IMR-90 (cell line): ENCODE results near the gene NETO2. TPM values are rescaled to one million over a fixed set of nuclear protein-coding genes. Genes with fewer than 3 reads are reported as not detected.

Source experiments
- ATAC-seq: fragments of 200-7000 bp; cut with Tn5 transposase; 2 replicates; pipeline ENCODE4 v1.9.1; 2020; ENCODE audit warnings: low read depth, mild to moderate bottlenecking, moderate library complexity
- BruUV-seq: library from RNA; stranded (reverse); fragments of 400-500 nt; replicated peaks from 2 replicates; lab custom pipeline; 2021; lab: Mats Ljungman, UMichigan
- CTCF ChIA-PET: fragments of 300-600 bp; formaldehyde crosslinking; extraction: SDS; loops from one replicate; lab custom pipeline; 2021; ENCODE audit warnings: antibody characterized with exemption; lab: Yijun Ruan, JAX
- POLR2A ChIA-PET: fragments of 300-600 bp; sonication (Branson Sonifier 250); formaldehyde crosslinking; loops from one replicate; lab custom pipeline; 2022; ENCODE audit warnings: antibody characterized with exemption; ENCODE audit not compliant: unreplicated experiment; lab: Charles Lee
- DNase-seq: peaks from one replicate; pipeline ENCODE4 v3.0.0; 2013
- H2AFZ ChIP-seq: replicated peaks from 2 replicates; pipeline ENCODE3; 2013; ENCODE audit warnings: low read length, mild to moderate bottlenecking; ENCODE audit not compliant: poor library complexity
- H2AK5ac ChIP-seq: 2 replicates; pipeline ENCODE4 v1.6.1; 2013; ENCODE audit warnings: low read depth, low read length, inconsistent platforms
- H2AK9ac ChIP-seq: replicated peaks from 2 replicates; pipeline ENCODE3; 2013; ENCODE audit warnings: mild to moderate bottlenecking, low read depth, low read length, moderate library complexity; ENCODE audit not compliant: poor library complexity
- H2BK120ac ChIP-seq: 2 replicates; pipeline ENCODE4 v1.6.1; 2013; ENCODE audit warnings: low read depth, low read length, inconsistent platforms
- H2BK15ac ChIP-seq: 3 replicates; pipeline ENCODE4 v1.6.1; 2013; ENCODE audit warnings: low read depth, low read length, inconsistent platforms
- H2BK20ac ChIP-seq: 2 replicates; pipeline ENCODE4 v1.6.1; 2013; ENCODE audit warnings: low read depth, mild to moderate bottlenecking, inconsistent platforms, low read length, moderate library complexity
- H2BK5ac ChIP-seq: 2 replicates; pipeline ENCODE4 v1.6.1; 2013; ENCODE audit warnings: mild to moderate bottlenecking, low read depth, low read length, inconsistent platforms; ENCODE audit not compliant: poor library complexity, severe bottlenecking
- H3K14ac ChIP-seq: replicated peaks from 2 replicates; pipeline ENCODE4 v1.6.1; 2013; ENCODE audit warnings: low read depth, low read length, inconsistent platforms
- H3K18ac ChIP-seq: 2 replicates; pipeline ENCODE4 v1.6.1; 2013; ENCODE audit warnings: low read depth, low read length, control low read depth
- H3K23ac ChIP-seq: 2 replicates; pipeline ENCODE4 v1.6.1; 2013; ENCODE audit warnings: low read depth, low read length, inconsistent platforms
- H3K27ac ChIP-seq: 2 replicates; pipeline ENCODE4 v1.5.1; 2013; ENCODE audit warnings: mild to moderate bottlenecking, control low read depth, low read length; ENCODE audit not compliant: insufficient read depth
- H3K27me3 ChIP-seq: 2 replicates; pipeline ENCODE4 v1.6.1; 2013; ENCODE audit warnings: low read length; ENCODE audit not compliant: control insufficient read depth, insufficient read depth
- H3K36me3 ChIP-seq: 2 replicates; pipeline ENCODE4 v1.6.1; 2013; ENCODE audit warnings: low read length, mixed read lengths; ENCODE audit not compliant: control insufficient read depth, insufficient read depth
- H3K4ac ChIP-seq: 2 replicates; pipeline ENCODE4 v1.6.1; 2013; ENCODE audit warnings: low read depth, low read length, inconsistent platforms
- H3K4me1 ChIP-seq: 2 replicates; pipeline ENCODE4 v1.6.1; 2013; ENCODE audit warnings: low read length, mixed read lengths; ENCODE audit not compliant: control insufficient read depth, insufficient read depth
- H3K4me2 ChIP-seq: 2 replicates; pipeline ENCODE4 v1.6.1; 2013; ENCODE audit warnings: low read depth, mild to moderate bottlenecking, control low read depth, low read length, moderate library complexity
- H3K4me3 ChIP-seq: 2 replicates; pipeline ENCODE4 v1.5.1; 2013; ENCODE audit warnings: low read depth, mild to moderate bottlenecking, control low read depth, low read length, moderate library complexity; ENCODE audit not compliant: insufficient read depth
- H3K56ac ChIP-seq: 2 replicates; pipeline ENCODE4 v1.6.1; 2013; ENCODE audit warnings: low read length, inconsistent platforms; ENCODE audit not compliant: insufficient read depth; ENCODE audit errors: extremely low read depth
- H3K79me1 ChIP-seq, 2 experiments: 2 replicates each; pipeline ENCODE4 v1.6.1; 2013; ENCODE audit warnings: low read length in 2 of 2, inconsistent platforms in 1 of 2, low read depth in 1 of 2
- H3K9ac ChIP-seq: 2 replicates; pipeline ENCODE4 v1.6.1; 2013; ENCODE audit warnings: low read depth, low read length, control low read depth
- H3K9me1 ChIP-seq: 2 replicates; pipeline ENCODE4 v1.6.1; 2013; ENCODE audit warnings: low read length, inconsistent platforms; ENCODE audit not compliant: insufficient read depth
- H3K9me3 ChIP-seq: 2 replicates; pipeline ENCODE4 v1.6.1; 2013; ENCODE audit warnings: low read length; ENCODE audit not compliant: control insufficient read depth, insufficient read depth
- H4K20me1 ChIP-seq: 2 replicates; pipeline ENCODE4 v1.6.1; 2013; ENCODE audit warnings: low read length, inconsistent platforms; ENCODE audit not compliant: insufficient read depth
- H4K5ac ChIP-seq: 2 replicates; pipeline ENCODE4 v1.6.1; 2013; ENCODE audit warnings: mild to moderate bottlenecking, low read depth, low read length, control low read depth
- H4K8ac ChIP-seq, 2 experiments: 2 replicates each; pipeline ENCODE4 v1.6.1; 2013; ENCODE audit warnings: low read depth in 2 of 2, low read length in 2 of 2, control low read depth in 1 of 2, inconsistent platforms in 1 of 2
- H4K91ac ChIP-seq: 2 replicates; pipeline ENCODE4 v1.6.1; 2013; ENCODE audit warnings: low read depth, low read length, inconsistent platforms; ENCODE audit not compliant: insufficient read depth
- BHLHE40 ChIP-seq: fragments of 150-350 bp; IDR thresholded peaks from 2 replicates; pipeline ENCODE4 v1.6.1; 2016; ENCODE audit warnings: mild to moderate bottlenecking, low read depth, low read length
- CEBPB ChIP-seq: IDR thresholded peaks from 2 replicates; pipeline ENCODE4 v1.6.1; 2012; ENCODE audit warnings: low read depth, low read length, improper control_type of control experiment
- CHD1 ChIP-seq: IDR thresholded peaks from 2 replicates; pipeline ENCODE4 v1.6.1; 2012; ENCODE audit warnings: low read depth, low read length, improper control_type of control experiment
- MAFK ChIP-seq: IDR thresholded peaks from 2 replicates; pipeline ENCODE4 v1.6.1; 2012; ENCODE audit warnings: low read depth, low read length, improper control_type of control experiment
- MAZ ChIP-seq: IDR thresholded peaks from 2 replicates; pipeline ENCODE4 v1.6.1; 2012; ENCODE audit warnings: low read depth, mild to moderate bottlenecking, low read length, improper control_type of control experiment, moderate library complexity, borderline replicate concordance
- MXI1 ChIP-seq: IDR thresholded peaks from 2 replicates; pipeline ENCODE4 v1.6.1; 2012; ENCODE audit warnings: low read depth, mild to moderate bottlenecking, low read length, moderate library complexity, borderline replicate concordance
- NFE2L2 ChIP-seq: fragments of 150-350 bp; IDR thresholded peaks from 2 replicates; pipeline ENCODE4 v1.6.1; 2016; ENCODE audit warnings: low read depth, mild to moderate bottlenecking, low read length
- POLR2A ChIP-seq: IDR thresholded peaks from 2 replicates; pipeline ENCODE4 v1.6.1; 2012; ENCODE audit warnings: mild to moderate bottlenecking, low read depth, low read length
- RAD21 ChIP-seq: IDR thresholded peaks from 2 replicates; pipeline ENCODE4 v1.6.1; 2012; ENCODE audit warnings: low read length, improper control_type of control experiment
- RCOR1 ChIP-seq: IDR thresholded peaks from 2 replicates; pipeline ENCODE4 v1.6.1; 2012; ENCODE audit warnings: mild to moderate bottlenecking, low read length, improper control_type of control experiment; ENCODE audit not compliant: insufficient replicate concordance
- RFX5 ChIP-seq: IDR thresholded peaks from 2 replicates; pipeline ENCODE4 v1.8.0; 2012; ENCODE audit warnings: low read depth, mild to moderate bottlenecking, low read length, moderate library complexity
- SMC3 ChIP-seq: fragments of 150-350 bp; IDR thresholded peaks from 2 replicates; pipeline ENCODE4 v1.6.1; 2016; ENCODE audit warnings: low read depth, mild to moderate bottlenecking, antibody characterized with exemption, low read length, moderate library complexity
- WGBS, 2 experiments: methylation state at CpG; one replicate each; pipeline versions ENCODE4 v1.1.5 to v1.1.7; 2013; ENCODE audit warnings: missing lambda C conversion rate in 2 of 2; ENCODE audit not compliant: insufficient read length in 1 of 2; ENCODE audit errors: extremely low coverage in 2 of 2; 5-methylcytosine and 5-hydroxymethylcytosine counted together
- dilution Hi-C: fragments of 300-500 bp; cut with HindIII; formaldehyde crosslinking; loops from one replicate; pipeline ENCODE4 v1.14.3; 2018; ENCODE audit warnings: low sequenced_read_pairs; ENCODE audit not compliant: unreplicated experiment
- in situ Hi-C: fragments of 300-500 bp; cut with MboI; formaldehyde crosslinking; loops from 3 replicates; pipeline ENCODE4 v1.14.3; 2019; ENCODE audit warnings: low sequenced_read_pairs, inconsistent platforms, mixed read lengths
- intact Hi-C: fragments of 100-400 bp; cut with micrococcal nuclease; formaldehyde crosslinking; loops from 2 replicates; pipeline ENCODE4 v1.10.0; 2022
- polyA plus RNA-seq, 3 experiments: library from polyadenylated mRNA; depleted of rRNA; stranded (reverse); fragments of >200 nt; gene quantifications; 2 replicates each; pipeline ENCODE4 v1.2.3, GENCODE V29; 2012; ENCODE audit warnings: low replicate concordance in 1 of 3
- total RNA-seq: library from RNA; depleted of rRNA; stranded (reverse); fragments of >200 nt; gene quantifications from 2 replicates; pipeline ENCODE4 v1.2.3, GENCODE V29; 2012
- TF ChIP-seq, protein P1 (sequence below): conservative IDR thresholded peaks from 2 replicates; pipeline ENCODE4 v1.5.1; 2012; ENCODE audit warnings: mild to moderate bottlenecking, low read depth, low read length, improper control_type of control experiment
- TF ChIP-seq, protein P2 (sequence below): fragments of 150-350 bp; IDR thresholded peaks from 2 replicates; pipeline ENCODE4 v1.6.1; 2017; ENCODE audit warnings: mild to moderate bottlenecking, antibody characterized with exemption, low read length, low read depth
- TF ChIP-seq, protein P3 (sequence below): fragments of 150-350 bp; IDR thresholded peaks from 2 replicates; pipeline ENCODE4 v1.6.1; 2016; ENCODE audit warnings: low read depth, mild to moderate bottlenecking, low read length, moderate library complexity, borderline replicate concordance

The NETO2 gene
- total and polyA plus RNA-seq, 2 of the 4 experiments (the other 2 are of a cell fraction), result 38.5 to 39.3 TPM

DNA sequence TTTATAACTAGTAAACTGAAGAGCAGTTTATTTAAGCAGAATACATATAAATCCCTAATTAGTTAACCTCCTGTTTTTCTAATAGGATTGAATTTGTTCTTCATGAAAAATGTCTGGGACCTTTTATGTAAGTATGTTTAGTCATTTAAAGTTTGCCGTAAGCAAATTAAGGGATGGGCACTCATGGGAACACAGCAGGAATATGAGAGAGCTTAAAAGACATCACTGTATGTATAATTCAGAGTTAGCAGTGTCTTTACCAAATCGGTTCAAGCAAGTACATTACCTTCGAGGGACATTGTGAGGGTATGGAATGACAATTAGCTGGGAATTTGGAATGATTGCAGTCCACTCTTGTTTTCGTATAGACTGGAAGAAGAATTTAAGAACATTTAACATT is 17.7 kb upstream of the NETO2 start:
- H3K9me3 ChIP-seq, result no peaks in the 10 kb centered on the region
- no peak overlapping the region for H2BK20ac ChIP-seq
- no peak overlapping the region for H3K56ac ChIP-seq
- H4K20me1 ChIP-seq, result no peaks in the 10 kb centered on the region
- H3K23ac ChIP-seq, result no peak overlapping the region
- H4K5ac ChIP-seq, result no peak overlapping the region
- no peaks in the 10 kb centered on the region for H3K79me1 ChIP-seq
- in situ Hi-C loops (loop anchor here (25.0 kb wide), 1 partner anchor 501 kb away; no protein-coding TSS in a partner anchor), dilution Hi-C loops (no loop called here), intact Hi-C loops (no loop called here)
- no peak overlapping the region for H4K8ac ChIP-seq
- H3K9ac ChIP-seq, result no peak overlapping the region
- H3K27ac ChIP-seq, result no peak overlapping the region
- H2AFZ ChIP-seq, result no peak overlapping the region
- H3K27me3 ChIP-seq, result no peaks in the 10 kb centered on the region
- H2AK9ac ChIP-seq, result no peak overlapping the region
- no peak overlapping the region for H3K4me3 ChIP-seq
- H2BK5ac ChIP-seq, result no peak overlapping the region
- H3K9me1 ChIP-seq, result no peaks in the 10 kb centered on the region
- ATAC-seq (no peak), DNase-seq (no peak)
- no peak overlapping the region for H3K4ac ChIP-seq
- H3K18ac ChIP-seq, result no peak overlapping the region
- WGBS, 2 experiments, result no CpG with 5 or more reads among the region's 4 CpGs
- H3K36me3 ChIP-seq, result no peaks in the 10 kb centered on the region
- no peak overlapping the region for H3K14ac ChIP-seq
- CTCF ChIA-PET, result interaction anchor here (0.8 kb wide), 1 partner anchor 30 kb away, joined by 3 read pairs; no protein-coding TSS in a partner anchor
- POLR2A ChIA-PET, result no interaction called here
- no peak overlapping the region for H4K91ac ChIP-seq
- no peak overlapping the region for H2BK120ac ChIP-seq
- no peak overlapping the region for H2BK15ac ChIP-seq
- H3K4me2 ChIP-seq, result no peak overlapping the region
- TF ChIP-seq, protein P1, sequence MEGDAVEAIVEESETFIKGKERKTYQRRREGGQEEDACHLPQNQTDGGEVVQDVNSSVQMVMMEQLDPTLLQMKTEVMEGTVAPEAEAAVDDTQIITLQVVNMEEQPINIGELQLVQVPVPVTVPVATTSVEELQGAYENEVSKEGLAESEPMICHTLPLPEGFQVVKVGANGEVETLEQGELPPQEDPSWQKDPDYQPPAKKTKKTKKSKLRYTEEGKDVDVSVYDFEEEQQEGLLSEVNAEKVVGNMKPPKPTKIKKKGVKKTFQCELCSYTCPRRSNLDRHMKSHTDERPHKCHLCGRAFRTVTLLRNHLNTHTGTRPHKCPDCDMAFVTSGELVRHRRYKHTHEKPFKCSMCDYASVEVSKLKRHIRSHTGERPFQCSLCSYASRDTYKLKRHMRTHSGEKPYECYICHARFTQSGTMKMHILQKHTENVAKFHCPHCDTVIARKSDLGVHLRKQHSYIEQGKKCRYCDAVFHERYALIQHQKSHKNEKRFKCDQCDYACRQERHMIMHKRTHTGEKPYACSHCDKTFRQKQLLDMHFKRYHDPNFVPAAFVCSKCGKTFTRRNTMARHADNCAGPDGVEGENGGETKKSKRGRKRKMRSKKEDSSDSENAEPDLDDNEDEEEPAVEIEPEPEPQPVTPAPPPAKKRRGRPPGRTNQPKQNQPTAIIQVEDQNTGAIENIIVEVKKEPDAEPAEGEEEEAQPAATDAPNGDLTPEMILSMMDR, result no peak
- TF ChIP-seq RCOR1 (no peak), CHD1 (no peak), SMC3 (no peak), BHLHE40 (no peak), RFX5 (no peak), MAZ (no peak), POLR2A (no peak), MAFK (no peak), NFE2L2 (no peak), RAD21 (no peak), MXI1 (no peak), CEBPB (no peak)
- TF ChIP-seq, protein P2, sequence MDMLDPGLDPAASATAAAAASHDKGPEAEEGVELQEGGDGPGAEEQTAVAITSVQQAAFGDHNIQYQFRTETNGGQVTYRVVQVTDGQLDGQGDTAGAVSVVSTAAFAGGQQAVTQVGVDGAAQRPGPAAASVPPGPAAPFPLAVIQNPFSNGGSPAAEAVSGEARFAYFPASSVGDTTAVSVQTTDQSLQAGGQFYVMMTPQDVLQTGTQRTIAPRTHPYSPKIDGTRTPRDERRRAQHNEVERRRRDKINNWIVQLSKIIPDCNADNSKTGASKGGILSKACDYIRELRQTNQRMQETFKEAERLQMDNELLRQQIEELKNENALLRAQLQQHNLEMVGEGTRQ, result no peak
- TF ChIP-seq, protein P3, sequence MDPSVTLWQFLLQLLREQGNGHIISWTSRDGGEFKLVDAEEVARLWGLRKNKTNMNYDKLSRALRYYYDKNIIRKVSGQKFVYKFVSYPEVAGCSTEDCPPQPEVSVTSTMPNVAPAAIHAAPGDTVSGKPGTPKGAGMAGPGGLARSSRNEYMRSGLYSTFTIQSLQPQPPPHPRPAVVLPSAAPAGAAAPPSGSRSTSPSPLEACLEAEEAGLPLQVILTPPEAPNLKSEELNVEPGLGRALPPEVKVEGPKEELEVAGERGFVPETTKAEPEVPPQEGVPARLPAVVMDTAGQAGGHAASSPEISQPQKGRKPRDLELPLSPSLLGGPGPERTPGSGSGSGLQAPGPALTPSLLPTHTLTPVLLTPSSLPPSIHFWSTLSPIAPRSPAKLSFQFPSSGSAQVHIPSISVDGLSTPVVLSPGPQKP, result no peak
- no peak overlapping the region for H2AK5ac ChIP-seq
- H3K4me1 ChIP-seq, result no peaks in the 10 kb centered on the region
- BruUV-seq, result no TSS peak
